SU-DHL-6 (cell line): ENCODE results near the gene ACADSB.

Experiments used
- H2AFZ ChIP-seq: fragments of 200-600 bp; sonication (generic); 2 replicates; pipeline ENCODE4 v1.6.1; 2014; ENCODE audit warnings: low read depth, mild to moderate bottlenecking, moderate library complexity, mixed read lengths, antibody characterized with exemption, low read length; ENCODE audit not compliant: severe bottlenecking
- H3F3A ChIP-seq: fragments of 200-600 bp; shearing (Covaris generic); 2 replicates; pipeline ENCODE4 v1.6.0; 2016; ENCODE audit warnings: antibody characterized with exemption, mild to moderate bottlenecking; ENCODE audit not compliant: insufficient read depth
- H3K27ac ChIP-seq: fragments of 200-600 bp; sonication (generic); 2 replicates; pipeline ENCODE4 v1.5.1; 2016; ENCODE audit warnings: low read depth, mild to moderate bottlenecking, low read length, moderate library complexity, mixed read lengths
- H3K27me3 ChIP-seq: fragments of 200-600 bp; sonication (generic), shearing (Covaris generic); 2 replicates; pipeline ENCODE4 v1.6.0; 2014; ENCODE audit warnings: mild to moderate bottlenecking, low read length
- H3K36me3 ChIP-seq: fragments of 200-600 bp; sonication (generic); 2 replicates; pipeline ENCODE4 v1.6.1; 2014; ENCODE audit warnings: mild to moderate bottlenecking, low read length, mixed read lengths
- H3K4me2 ChIP-seq: fragments of 300-600, 200-600 bp; shearing (Covaris generic), sonication (generic); 2 replicates; pipeline ENCODE4 v1.6.0; 2014; ENCODE audit warnings: low read length, low read depth, mild to moderate bottlenecking; ENCODE audit not compliant: poor library complexity, severe bottlenecking
- H3K4me3 ChIP-seq: fragments of 200-600 bp; sonication (generic); 2 replicates; pipeline ENCODE4 v1.5.1; 2014; ENCODE audit warnings: antibody characterized with exemption, low read length, mild to moderate bottlenecking, mixed read lengths; ENCODE audit not compliant: insufficient read depth, poor library complexity, severe bottlenecking
- H3K79me2 ChIP-seq: fragments of 200-600 bp; sonication (generic); 2 replicates; pipeline ENCODE4 v1.6.1; 2014; ENCODE audit warnings: mild to moderate bottlenecking, low read length, moderate library complexity; ENCODE audit not compliant: insufficient read depth
- H3K9ac ChIP-seq: fragments of 200-600 bp; sonication (generic); 2 replicates; pipeline ENCODE4 v1.7.0; 2014; ENCODE audit warnings: mild to moderate bottlenecking, low read length
- H3K9me2 ChIP-seq: fragments of 200-600 bp; sonication (generic); replicated peaks from 2 replicates; pipeline ENCODE4 v1.6.1; 2014; ENCODE audit warnings: low read length; ENCODE audit not compliant: insufficient read depth
- H3K9me3 ChIP-seq: fragments of 200-600 bp; sonication (generic); 2 replicates; pipeline ENCODE4 v1.6.1; 2014; ENCODE audit warnings: low read length, mixed read lengths; ENCODE audit not compliant: insufficient read depth
- H4K20me1 ChIP-seq: fragments of 200-600 bp; sonication (generic); 2 replicates; pipeline ENCODE4 v1.6.1; 2014; ENCODE audit warnings: low read depth, mild to moderate bottlenecking, antibody characterized with exemption, low read length, moderate library complexity, mixed read lengths
- CTCF ChIP-seq: fragments of 200-600 bp; sonication (generic); IDR thresholded peaks from one replicate; pipeline ENCODE4 v1.5.1; 2017; ENCODE audit warnings: antibody characterized with exemption, mild to moderate bottlenecking, low read length, moderate library complexity; ENCODE audit not compliant: insufficient read depth, poor library complexity, severe bottlenecking
- EZH2phosphoT487 ChIP-seq: fragments of 200-600 bp; sonication (generic), shearing (Covaris generic); conservative IDR thresholded peaks from 2 replicates; pipeline ENCODE4 v1.6.1; 2018; ENCODE audit warnings: mild to moderate bottlenecking, antibody characterized with exemption, low read length, moderate library complexity, mixed read lengths

Gene ACADSB

GRCh38 chr10:122968698-122969097 is 40.1 kb upstream of the ACADSB start:
- Histone ChIP-seq H3K27me3 (no peaks in the 10 kb centered on the region), H3K4me3 (no peak overlapping the region), H3K9me2 (no peaks in the 10 kb centered on the region), H3K4me2 (no peak overlapping the region), H3F3A (no peaks in the 10 kb centered on the region), H3K9me3 (peaks cover 4% of the 10 kb centered on the region; the same call in 1 of the 2 replicates), H3K9ac (no peak overlapping the region), H2AFZ (no peak overlapping the region), H3K27ac (no peak overlapping the region), H3K79me2 (no peaks in the 10 kb centered on the region), H4K20me1 (no peaks in the 10 kb centered on the region), H3K36me3 (no peaks in the 10 kb centered on the region)
- TF ChIP-seq CTCF: no peak
- no peak for TF ChIP-seq EZH2phosphoT487

GRCh38 chr10:122974023-122974422 is 34.8 kb upstream of the ACADSB start:
- Histone ChIP-seq H3K79me2 (no peaks in the 10 kb centered on the region), H3F3A (no peaks in the 10 kb centered on the region), H3K4me2 (no peak overlapping the region), H3K27ac (no peak overlapping the region), H2AFZ (no peak overlapping the region), H3K9me3 (peaks cover 2% of the 10 kb centered on the region; the same call in 1 of the 2 replicates), H4K20me1 (no peaks in the 10 kb centered on the region), H3K4me3 (no peak overlapping the region), H3K36me3 (no peaks in the 10 kb centered on the region), H3K27me3 (no peaks in the 10 kb centered on the region), H3K9ac (no peak overlapping the region), H3K9me2 (no peaks in the 10 kb centered on the region)
- no peak for TF ChIP-seq CTCF
- no peak for TF ChIP-seq EZH2phosphoT487

- H3K36me3 ChIP-seq: no peaks in the 10 kb centered on the region
- H3K27ac ChIP-seq: no peak overlapping the region
- H3F3A ChIP-seq: no peaks in the 10 kb centered on the region
- TF ChIP-seq EZH2phosphoT487 (no peak), CTCF (no peak)
- no peak overlapping the region for H3K4me2 ChIP-seq
- H4K20me1 ChIP-seq: no peaks in the 10 kb centered on the region
- H3K79me2 ChIP-seq: no peaks in the 10 kb centered on the region
- no peaks in the 10 kb centered on the region for H3K9me2 ChIP-seq
- no peak overlapping the region for H2AFZ ChIP-seq
- no peak overlapping the region for H3K4me3 ChIP-seq
- H3K27me3 ChIP-seq: no peaks in the 10 kb centered on the region
- H3K9ac ChIP-seq: no peak overlapping the region
- H3K9me3 ChIP-seq: no peaks in the 10 kb centered on the region
Observed at GRCh38 chr10:122974543-122975064, 34.2 kb upstream of the ACADSB start.
